Measurements from ENCODE around the gene AQR. TPM values are rescaled to one million over a fixed set of nuclear protein-coding genes. Genes with fewer than 3 reads are reported as not detected.
"Not testable (repeated sequence)": the region's sequence is repeated elsewhere in the genome, so short reads cannot be mapped to it uniquely, and the experiment has no call there.

AQR gene
- total RNA-seq, 2 experiments from 2014 or later: 35.3 to 36.2 TPM

GRCh38 chr15:34813446-34814190 lies 155.9 kb downstream of the AQR start:
- Mint-ChIP-seq H3K27ac (no peak overlapping the region), H3K36me3 (no peaks in the 10 kb centered on the region), H3K4me1 (no peaks in the 10 kb centered on the region), H3K4me3 (no peak overlapping the region), H3K9me3 (no peaks in the 10 kb centered on the region), H3K27me3 (peaks cover 34% of the 10 kb centered on the region)
- POLR2A ChIA-PET: interaction anchor here (0.6 kb wide), 1 partner anchor 29 kb away, joined by 8 read pairs; no protein-coding TSS in a partner anchor
- DNase-seq (no peak), ATAC-seq (ENCODE audit: low read depth) (no peak)

DNA sequence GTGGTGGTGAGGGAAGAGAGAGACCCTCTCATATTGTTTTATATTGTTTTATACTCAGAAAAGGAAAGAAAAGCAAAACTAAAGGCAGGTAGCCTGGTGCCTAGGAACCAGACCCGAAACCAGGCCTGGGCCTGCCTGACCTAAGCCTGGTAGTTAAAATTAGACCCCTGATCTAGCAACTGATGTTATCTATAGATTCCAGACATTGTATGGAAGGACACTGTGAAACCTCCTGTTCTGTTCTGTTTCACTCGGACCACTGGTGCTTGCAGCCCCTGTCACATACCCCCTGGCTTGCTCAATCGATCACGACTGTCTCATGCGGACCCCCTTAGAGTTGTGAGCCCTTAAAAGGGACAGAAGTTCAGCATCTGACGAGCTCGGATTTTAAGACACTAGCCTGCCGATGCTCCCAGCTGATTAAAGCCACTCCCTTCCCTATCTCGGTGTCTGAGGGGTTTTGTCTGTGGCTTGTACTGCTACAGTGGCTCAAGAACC lies 156.6 kb downstream of the AQR start:
- H3K36me3 Mint-ChIP-seq; H3K4me3 Mint-ChIP-seq; H3K9me3 Mint-ChIP-seq; POLR2A ChIA-PET; H3K27ac Mint-ChIP-seq; ATAC-seq (ENCODE audit: low read depth); DNase-seq; H3K4me1 Mint-ChIP-seq: not testable (repeated sequence)
- peaks cover 37% of the 10 kb centered on the region for H3K27me3 Mint-ChIP-seq

- Mint-ChIP-seq H3K36me3 (no peaks in the 10 kb centered on the region), H3K9me3 (no peaks in the 10 kb centered on the region), H3K4me1 (no peaks in the 10 kb centered on the region), H3K27ac (no peak overlapping the region), H3K4me3 (no peak overlapping the region), H3K27me3 (peaks cover 38% of the 10 kb centered on the region)
- ATAC-seq (ENCODE audit: low read depth): no peak
- no peak for DNase-seq
- POLR2A ChIA-PET: no interaction called here
Measured at GRCh38 chr15:34812369-34812768, 157.2 kb downstream of the AQR start.

GRCh38 chr15:34810443-34811129 lies 159.0 kb downstream of the AQR start:
- H3K27ac Mint-ChIP-seq: no peak overlapping the region
- no peak for ATAC-seq (ENCODE audit: low read depth)
- H3K9me3 Mint-ChIP-seq: no peaks in the 10 kb centered on the region
- DNase-seq: no peak
- no peaks in the 10 kb centered on the region for H3K36me3 Mint-ChIP-seq
- no peak overlapping the region for H3K4me3 Mint-ChIP-seq
- no peaks in the 10 kb centered on the region for H3K4me1 Mint-ChIP-seq
- POLR2A ChIA-PET: no interaction called here
- H3K27me3 Mint-ChIP-seq: peaks cover 40% of the 10 kb centered on the region

DNA sequence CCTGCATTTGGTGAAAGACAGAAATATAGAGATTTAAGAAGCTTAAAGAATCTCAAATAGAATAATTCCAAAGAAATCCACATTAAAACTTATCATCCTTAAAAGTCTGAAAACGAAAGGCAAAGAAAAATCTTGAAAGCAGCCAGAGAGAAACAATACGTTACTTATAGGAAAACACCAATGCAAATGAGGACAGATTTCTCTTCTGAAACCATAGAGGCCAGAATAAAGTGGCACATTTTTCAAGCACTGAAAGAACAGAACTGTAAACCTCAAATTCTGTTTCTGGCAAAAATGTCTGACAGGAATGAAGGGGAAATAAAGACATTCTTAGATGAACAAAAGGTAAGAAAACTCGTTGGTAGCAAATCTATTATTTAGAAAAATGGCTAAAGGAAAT lies 160.4 kb downstream of the AQR start:
- Mint-ChIP-seq H3K9me3 (no peaks in the 10 kb centered on the region), H3K27ac (no peak overlapping the region), H3K27me3 (peaks cover 39% of the 10 kb centered on the region), H3K4me1 (no peaks in the 10 kb centered on the region), H3K36me3 (no peaks in the 10 kb centered on the region), H3K4me3 (no peak overlapping the region)
- no peak for ATAC-seq (ENCODE audit: low read depth)
- no peak for DNase-seq
- POLR2A ChIA-PET: no interaction called here

- no peak overlapping the region for H3K4me3 Mint-ChIP-seq
- DNase-seq: no peak
- no peak overlapping the region for H3K27ac Mint-ChIP-seq
- POLR2A ChIA-PET: no interaction called here
- H3K27me3 Mint-ChIP-seq: peaks cover 32% of the 10 kb centered on the region
- no peaks in the 10 kb centered on the region for H3K9me3 Mint-ChIP-seq
- no peak for ATAC-seq (ENCODE audit: low read depth)
- no peaks in the 10 kb centered on the region for H3K36me3 Mint-ChIP-seq
- H3K4me1 Mint-ChIP-seq: no peaks in the 10 kb centered on the region
Measured at GRCh38 chr15:34808016-34808415, 161.5 kb downstream of the AQR start.

DNA sequence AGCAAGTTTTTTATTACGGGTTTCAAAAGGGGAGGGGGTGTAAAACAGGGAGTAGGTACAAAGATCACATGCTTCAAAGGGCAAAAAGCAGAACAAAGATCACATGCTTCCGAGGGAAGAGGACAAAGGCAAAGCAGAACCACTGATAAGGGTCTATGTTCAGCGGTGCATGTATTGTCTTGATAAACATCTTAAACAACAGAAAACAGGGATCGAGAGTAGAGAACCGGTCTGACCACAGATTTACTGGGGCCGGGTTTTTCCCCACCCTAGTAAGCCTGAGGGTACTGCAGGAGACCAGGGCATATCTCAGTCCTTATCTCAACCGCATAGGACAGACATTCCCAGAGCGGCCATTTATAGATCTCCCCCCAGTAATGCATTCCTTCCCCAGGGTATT lies 162.3 kb downstream of the AQR start:
- H3K4me1 Mint-ChIP-seq; H3K36me3 Mint-ChIP-seq; H3K9me3 Mint-ChIP-seq; ATAC-seq (ENCODE audit: low read depth); DNase-seq; H3K27ac Mint-ChIP-seq; H3K4me3 Mint-ChIP-seq; POLR2A ChIA-PET: not testable (repeated sequence)
- peaks cover 28% of the 10 kb centered on the region for H3K27me3 Mint-ChIP-seq

DNA sequence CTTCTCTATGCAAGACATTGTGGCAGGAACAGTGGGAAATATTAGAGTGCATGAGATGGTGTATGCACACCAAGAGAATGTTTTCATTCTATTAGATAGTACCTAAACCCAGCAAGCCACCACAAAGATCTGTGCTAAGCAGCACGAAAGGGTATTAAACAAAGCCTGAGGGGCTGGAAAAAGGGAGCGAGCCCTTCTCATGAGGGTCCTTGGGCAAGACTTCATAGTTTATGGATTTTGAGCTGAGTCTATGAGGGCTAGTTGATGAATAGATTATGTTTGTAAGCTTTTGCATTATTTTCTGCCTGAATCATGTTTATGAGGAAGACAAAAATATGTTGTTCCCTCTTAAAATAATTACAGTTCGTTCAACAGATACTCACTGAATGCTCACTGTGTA lies 164.8 kb downstream of the AQR start:
- no peak overlapping the region for H3K27ac Mint-ChIP-seq
- H3K9me3 Mint-ChIP-seq: no peaks in the 10 kb centered on the region
- H3K27me3 Mint-ChIP-seq: peaks cover 26% of the 10 kb centered on the region
- POLR2A ChIA-PET: no interaction called here
- H3K4me1 Mint-ChIP-seq: no peaks in the 10 kb centered on the region
- ATAC-seq (ENCODE audit: low read depth) (no peak), DNase-seq (no peak)
- H3K36me3 Mint-ChIP-seq: no peaks in the 10 kb centered on the region
- H3K4me3 Mint-ChIP-seq: no peak overlapping the region

- no peak overlapping the region for H3K27ac Mint-ChIP-seq
- ATAC-seq (ENCODE audit: low read depth) (no peak), DNase-seq (no peak)
- no peaks in the 10 kb centered on the region for H3K36me3 Mint-ChIP-seq
- peaks cover 25% of the 10 kb centered on the region for H3K27me3 Mint-ChIP-seq
- no peaks in the 10 kb centered on the region for H3K9me3 Mint-ChIP-seq
- H3K4me3 Mint-ChIP-seq: no peak overlapping the region
- POLR2A ChIA-PET: no interaction called here
- H3K4me1 Mint-ChIP-seq: no peaks in the 10 kb centered on the region
Measured at GRCh38 chr15:34804113-34804512, 165.4 kb downstream of the AQR start.

DNA sequence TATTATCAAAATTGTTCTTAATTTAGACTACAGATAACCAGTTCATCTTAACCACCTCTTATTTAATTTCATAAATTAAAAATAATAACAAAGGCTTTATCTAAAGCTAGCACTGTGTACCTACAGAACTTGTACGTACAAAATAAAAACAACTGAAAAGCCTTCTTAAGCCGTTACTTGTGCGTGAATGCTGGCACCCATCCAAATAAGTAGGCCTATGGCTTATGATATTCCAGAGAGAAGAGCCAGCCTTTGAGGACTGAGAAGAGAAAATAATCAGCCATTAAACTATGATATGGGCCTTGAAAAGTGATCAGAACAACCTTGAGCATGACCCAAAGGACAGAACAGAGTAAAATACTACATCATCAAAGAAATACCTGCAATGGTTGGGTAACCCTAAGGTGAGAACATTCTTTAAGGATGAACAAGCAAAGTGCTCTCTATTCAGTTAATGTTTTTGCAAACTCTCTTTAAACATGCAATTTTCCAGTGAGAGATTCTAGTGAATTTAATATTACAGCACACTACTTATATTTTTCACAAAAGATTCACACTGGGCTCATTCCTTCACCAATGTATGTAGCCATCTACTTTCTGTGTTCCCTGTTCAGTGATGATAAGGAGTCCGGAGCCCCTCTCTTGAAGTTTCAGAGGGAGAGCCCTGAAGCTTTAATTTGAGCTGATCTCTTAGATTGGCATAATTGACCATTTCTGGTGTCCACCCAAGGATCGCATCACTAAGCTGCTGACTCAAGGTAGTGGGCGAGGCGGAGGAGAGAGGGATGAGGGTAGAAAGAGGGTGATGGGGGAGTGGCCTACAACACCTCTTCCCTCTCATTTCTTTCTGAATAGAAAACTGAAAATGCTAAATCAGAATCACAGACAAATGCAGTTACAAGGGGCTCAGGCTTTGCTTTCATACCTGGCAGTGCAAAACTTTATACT lies 166.5 kb downstream of the AQR start:
- POLR2A ChIA-PET: no interaction called here

GRCh38 chr15:34802371-34802770 lies 167.2 kb downstream of the AQR start:
- H3K27me3 Mint-ChIP-seq: peaks cover 28% of the 10 kb centered on the region
- POLR2A ChIA-PET: no interaction called here
- DNase-seq (no peak), ATAC-seq (ENCODE audit: low read depth) (no peak)
- no peaks in the 10 kb centered on the region for H3K4me1 Mint-ChIP-seq
- H3K27ac Mint-ChIP-seq: no peak overlapping the region
- H3K4me3 Mint-ChIP-seq: no peak overlapping the region
- no peaks in the 10 kb centered on the region for H3K36me3 Mint-ChIP-seq
- H3K9me3 Mint-ChIP-seq: no peaks in the 10 kb centered on the region

More for the DNA sequence above, 166.5 kb downstream of the AQR start:
- no peak overlapping the region for H3K27ac Mint-ChIP-seq
- ATAC-seq (ENCODE audit: low read depth): no peak
- no peaks in the 10 kb centered on the region for H3K4me1 Mint-ChIP-seq
- H3K36me3 Mint-ChIP-seq: no peaks in the 10 kb centered on the region
- H3K27me3 Mint-ChIP-seq: peaks cover 25% of the 10 kb centered on the region
- DNase-seq: no peak
- no peak overlapping the region for H3K4me3 Mint-ChIP-seq
- H3K9me3 Mint-ChIP-seq: no peaks in the 10 kb centered on the region

Data from activated naive CD8-positive, alpha-beta T cell treated with anti-CD3 and anti-CD28 coated beads, Interleukin-2, amount 10 ng/mL, durations not matched to agents 7 days and 5 days (primary cell).